ENCODE measurements around the gene CCDC47. TPM values are rescaled to one million over a fixed set of nuclear protein-coding genes. Genes with fewer than 3 reads are reported as not detected.

CCDC47 gene
- total RNA-seq, 2 donors from 2014 or later, result 57.1 to 69.7 TPM

- DNase-seq (ENCODE audit: low spot score), result no peak
- Histone ChIP-seq H3K4me1 (no peaks in the 10 kb centered on the region), H3K27ac (no peak overlapping the region), H3K36me3 (peaks cover 58% of the 10 kb centered on the region), H3K27me3 (no peaks in the 10 kb centered on the region), H3K4me3 (no peak overlapping the region), H3K9me3 (no peaks in the 10 kb centered on the region)
- no peak for TF ChIP-seq CTCF (IDR thresholded peaks at IDR 0.05)
These were observed 64.3 kb downstream of the CCDC47 start for GRCh38 chr17:63709110-63709509.

GRCh38 chr17:63707151-63707550, 66.2 kb downstream of the CCDC47 start:
- H3K4me1 ChIP-seq, result no peaks in the 10 kb centered on the region
- no peak overlapping the region for H3K27ac ChIP-seq
- H3K27me3 ChIP-seq, result no peaks in the 10 kb centered on the region
- TF ChIP-seq CTCF (IDR thresholded peaks at IDR 0.05), result no peak
- DNase-seq (ENCODE audit: low spot score), result no peak
- peaks cover 54% of the 10 kb centered on the region for H3K36me3 ChIP-seq
- no peaks in the 10 kb centered on the region for H3K9me3 ChIP-seq
- H3K4me3 ChIP-seq, result no peak overlapping the region

- no peaks in the 10 kb centered on the region for H3K9me3 ChIP-seq
- no peak for DNase-seq (ENCODE audit: low spot score)
- TF ChIP-seq CTCF (IDR thresholded peaks at IDR 0.05), result no peak
- H3K36me3 ChIP-seq, result peaks cover 54% of the 10 kb centered on the region
- no peak overlapping the region for H3K27ac ChIP-seq
- H3K4me3 ChIP-seq, result no peak overlapping the region
- peaks cover 0 to 4% of the 10 kb centered on the region in 2 donors for H3K4me1 ChIP-seq
- no peaks in the 10 kb centered on the region for H3K27me3 ChIP-seq
These were observed 66.9 kb downstream of the CCDC47 start for GRCh38 chr17:63706336-63707082.

- no peak for TF ChIP-seq CTCF (IDR thresholded peaks at IDR 0.05)
- Histone ChIP-seq H3K4me3 (no peak overlapping the region), H3K27me3 (no peaks in the 10 kb centered on the region), H3K36me3 (peaks cover 52% of the 10 kb centered on the region), H3K9me3 (no peaks in the 10 kb centered on the region), H3K4me1 (peaks cover 0 to 13% of the 10 kb centered on the region in 2 donors), H3K27ac (no peak overlapping the region)
- no peak for DNase-seq (ENCODE audit: low spot score)
These were observed 67.7 kb downstream of the CCDC47 start for GRCh38 chr17:63705657-63706056.

- Histone ChIP-seq H3K9me3 (no peaks in the 10 kb centered on the region), H3K4me1 (peaks cover 0 to 17% of the 10 kb centered on the region in 2 donors), H3K36me3 (peaks cover 44% of the 10 kb centered on the region), H3K4me3 (no peak overlapping the region), H3K27me3 (no peaks in the 10 kb centered on the region), H3K27ac (no peak overlapping the region)
- no peak for DNase-seq (ENCODE audit: low spot score)
- TF ChIP-seq CTCF (IDR thresholded peaks at IDR 0.05), result no peak
These were observed 68.6 kb downstream of the CCDC47 start for GRCh38 chr17:63704836-63705235.

GRCh38 chr17:63704259-63704576, 69.2 kb downstream of the CCDC47 start:
- TF ChIP-seq CTCF (IDR thresholded peaks at IDR 0.05), result no peak
- Histone ChIP-seq H3K36me3 (peaks cover 40% of the 10 kb centered on the region), H3K4me3 (no peak overlapping the region), H3K4me1 (peaks cover 0 to 19% of the 10 kb centered on the region in 2 donors), H3K9me3 (no peaks in the 10 kb centered on the region), H3K27me3 (no peaks in the 10 kb centered on the region), H3K27ac (no peak overlapping the region)
- no peak for DNase-seq (ENCODE audit: low spot score)
